Epithelial cell of proximal tubule (primary cell): ENCODE results near the gene TBL1XR1. TPM values are rescaled to one million over a fixed set of nuclear protein-coding genes. Genes with fewer than 3 reads are reported as not detected.

Experiments
- DNase-seq: peaks from one replicate; pipeline ENCODE4 v3.0.0-alpha.2; 2011; ENCODE audit warnings: low read depth
- H3K4me3 ChIP-seq: 2 replicates; pipeline ENCODE4 v1.5.1; 2011; ENCODE audit warnings: low read depth, mild to moderate bottlenecking, low read length
- CTCF ChIP-seq: conservative IDR thresholded peaks from 2 replicates; pipeline ENCODE4 v1.5.1; 2012; ENCODE audit warnings: low read depth, mild to moderate bottlenecking, low read length
- total RNA-seq: library from RNA; depleted of rRNA; stranded (reverse); fragments of >200 nt; gene quantifications from 2 replicates; pipeline ENCODE4 v1.2.3, GENCODE V29; 2015

The TBL1XR1 gene
- total RNA-seq, 1 donor from 2014 or later = 61.2 TPM

GRCh38 chr3:177181418-177181817, 15.9 kb downstream of the TBL1XR1 start:
- H3K4me3 ChIP-seq = no peak overlapping the region
- DNase-seq = no peak
- no peak for TF ChIP-seq CTCF

GRCh38 chr3:177180506-177180905, 16.8 kb downstream of the TBL1XR1 start:
- TF ChIP-seq CTCF = no peak
- no peak for DNase-seq
- H3K4me3 ChIP-seq = no peak overlapping the region

- no peak overlapping the region for H3K4me3 ChIP-seq
- no peak for TF ChIP-seq CTCF
- DNase-seq = peak; percentile 42
Observed at GRCh38 chr3:177179281-177180067, 17.8 kb downstream of the TBL1XR1 start.

GRCh38 chr3:177177749-177178221, 19.5 kb downstream of the TBL1XR1 start:
- TF ChIP-seq CTCF = no peak
- DNase-seq = no peak
- no peak overlapping the region for H3K4me3 ChIP-seq

- no peak for DNase-seq
- no peak overlapping the region for H3K4me3 ChIP-seq
- TF ChIP-seq CTCF = no peak
Observed at GRCh38 chr3:177174607-177175170, 22.6 kb downstream of the TBL1XR1 start.

GRCh38 chr3:177169936-177170722, 27.2 kb downstream of the TBL1XR1 start:
- no peak for DNase-seq
- H3K4me3 ChIP-seq = no peak overlapping the region
- TF ChIP-seq CTCF = no peak
